ENCODE data around the gene MEX3C. TPM values are rescaled to one million over a fixed set of nuclear protein-coding genes. Genes with fewer than 3 reads are reported as not detected.

The MEX3C gene
- total and polyA plus RNA-seq, 2 experiments from 2014 or later = 14.4 to 41.3 TPM

DNA sequence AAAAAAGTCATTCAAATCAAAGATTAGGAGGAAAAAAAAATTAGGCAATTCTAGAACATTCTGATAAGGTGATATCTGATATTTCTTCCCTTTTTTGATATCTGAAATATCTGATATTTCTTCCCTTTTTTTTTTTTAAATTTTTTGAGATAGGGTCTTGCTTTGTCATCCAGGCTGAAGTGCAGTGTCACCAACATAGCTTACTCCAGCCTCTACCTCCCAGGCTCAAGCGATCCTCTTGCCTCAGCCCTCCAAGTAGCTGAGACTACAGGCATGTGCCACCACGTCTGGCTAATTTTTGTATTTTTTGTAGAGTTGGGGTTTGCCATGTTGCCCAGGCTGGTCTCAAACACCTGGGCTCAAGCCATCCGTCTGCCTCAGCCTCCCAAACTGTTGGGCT lies 33.9 kb downstream of the MEX3C start:
- TF ChIP-seq, protein P1, sequence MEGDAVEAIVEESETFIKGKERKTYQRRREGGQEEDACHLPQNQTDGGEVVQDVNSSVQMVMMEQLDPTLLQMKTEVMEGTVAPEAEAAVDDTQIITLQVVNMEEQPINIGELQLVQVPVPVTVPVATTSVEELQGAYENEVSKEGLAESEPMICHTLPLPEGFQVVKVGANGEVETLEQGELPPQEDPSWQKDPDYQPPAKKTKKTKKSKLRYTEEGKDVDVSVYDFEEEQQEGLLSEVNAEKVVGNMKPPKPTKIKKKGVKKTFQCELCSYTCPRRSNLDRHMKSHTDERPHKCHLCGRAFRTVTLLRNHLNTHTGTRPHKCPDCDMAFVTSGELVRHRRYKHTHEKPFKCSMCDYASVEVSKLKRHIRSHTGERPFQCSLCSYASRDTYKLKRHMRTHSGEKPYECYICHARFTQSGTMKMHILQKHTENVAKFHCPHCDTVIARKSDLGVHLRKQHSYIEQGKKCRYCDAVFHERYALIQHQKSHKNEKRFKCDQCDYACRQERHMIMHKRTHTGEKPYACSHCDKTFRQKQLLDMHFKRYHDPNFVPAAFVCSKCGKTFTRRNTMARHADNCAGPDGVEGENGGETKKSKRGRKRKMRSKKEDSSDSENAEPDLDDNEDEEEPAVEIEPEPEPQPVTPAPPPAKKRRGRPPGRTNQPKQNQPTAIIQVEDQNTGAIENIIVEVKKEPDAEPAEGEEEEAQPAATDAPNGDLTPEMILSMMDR (IDR thresholded peaks at IDR 0.05; ENCODE audit: low read depth, low read length) = no peak
- Histone ChIP-seq H3K27ac (no peak overlapping the region), H3K27me3 (no peaks in the 10 kb centered on the region), H3K36me3 (no peaks in the 10 kb centered on the region), H3K9me3 (ENCODE audit: low read depth) (no peaks in the 10 kb centered on the region), H3K4me3 (no peak overlapping the region), H3K4me1 (ENCODE audit: low read depth) (no peaks in the 10 kb centered on the region)
- no peak for DNase-seq (ENCODE audit: low read depth in 1 of 2, low spot score in 1 of 2)

DNA sequence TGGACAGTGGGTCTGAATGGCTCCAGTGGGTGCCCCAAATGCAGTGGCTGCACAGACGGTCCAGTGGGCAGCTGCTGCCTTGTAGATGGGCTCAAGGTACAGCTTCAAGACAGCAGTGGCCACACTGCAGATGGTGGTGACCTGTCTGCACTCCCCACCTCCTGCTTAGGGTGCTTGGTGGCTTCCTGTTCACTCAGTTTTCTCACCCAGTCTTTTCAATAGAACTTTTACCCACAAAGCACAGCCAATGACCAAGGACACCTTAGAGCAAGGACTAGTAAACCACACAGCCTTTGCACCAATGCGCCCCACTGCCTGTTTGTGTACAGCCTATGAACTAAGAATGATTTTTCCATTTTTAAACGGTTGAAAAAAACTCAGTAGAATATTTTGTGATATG lies 34.9 kb downstream of the MEX3C start:
- no peak for DNase-seq (ENCODE audit: low read depth in 1 of 2, low spot score in 1 of 2)
- Histone ChIP-seq H3K4me1 (ENCODE audit: low read depth) (no peaks in the 10 kb centered on the region), H3K4me3 (no peak overlapping the region), H3K27me3 (no peaks in the 10 kb centered on the region), H3K36me3 (no peaks in the 10 kb centered on the region), H3K9me3 (ENCODE audit: low read depth) (no peaks in the 10 kb centered on the region), H3K27ac (no peak overlapping the region)
- TF ChIP-seq, protein P1 (IDR thresholded peaks at IDR 0.05; ENCODE audit: low read depth, low read length) = no peak

DNA sequence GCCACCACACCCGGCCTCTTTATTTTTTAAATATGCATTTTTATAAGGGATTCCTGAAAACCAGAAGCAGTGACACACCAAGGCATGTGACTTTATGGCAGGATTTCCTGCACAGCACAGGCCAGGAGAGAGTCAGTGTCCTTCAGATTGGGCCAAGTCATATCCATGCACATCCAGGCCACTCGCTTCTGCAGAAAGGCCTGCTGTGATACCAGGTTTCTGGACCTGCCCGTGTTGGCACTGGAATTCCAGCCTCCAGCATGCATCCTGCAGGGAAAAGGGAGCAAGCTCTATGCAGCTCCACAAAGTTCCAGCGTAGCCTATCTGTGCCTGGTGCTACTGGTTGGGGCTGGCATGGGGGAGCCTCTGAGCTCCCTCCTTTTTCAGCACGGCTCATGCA lies 36.8 kb downstream of the MEX3C start:
- Histone ChIP-seq H3K4me1 (ENCODE audit: low read depth) (no peaks in the 10 kb centered on the region), H3K4me3 (no peak overlapping the region), H3K36me3 (no peaks in the 10 kb centered on the region), H3K27me3 (no peaks in the 10 kb centered on the region), H3K9me3 (ENCODE audit: low read depth) (no peaks in the 10 kb centered on the region), H3K27ac (no peak overlapping the region)
- TF ChIP-seq, protein P1 (IDR thresholded peaks at IDR 0.05; ENCODE audit: low read depth, low read length) = no peak
- DNase-seq (ENCODE audit: low read depth in 1 of 2, low spot score in 1 of 2) = no peak

DNA sequence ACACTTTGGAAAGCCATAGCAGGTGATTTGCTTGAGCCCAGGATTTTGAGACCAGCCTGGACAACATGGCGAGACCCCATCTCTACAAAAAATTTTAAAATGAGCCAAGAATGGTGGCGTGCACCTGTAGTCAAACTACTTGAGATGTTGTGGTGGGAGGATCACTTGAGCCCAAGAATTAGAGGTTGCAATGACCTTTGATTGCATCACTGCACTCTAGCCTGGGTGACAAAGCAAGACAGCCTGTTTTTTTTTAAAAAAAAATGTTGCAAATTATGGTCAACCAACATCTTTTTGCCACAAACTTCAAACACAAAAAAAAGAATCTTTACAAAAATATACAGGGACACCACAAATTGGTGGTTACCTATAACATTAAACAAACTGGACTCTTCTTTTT lies 40.3 kb downstream of the MEX3C start:
- no peak overlapping the region for H3K27ac ChIP-seq
- H3K4me3 ChIP-seq = no peak overlapping the region
- no peak for DNase-seq (ENCODE audit: low read depth in 1 of 2, low spot score in 1 of 2)
- no peaks in the 10 kb centered on the region for H3K9me3 ChIP-seq (ENCODE audit: low read depth)
- H3K4me1 ChIP-seq (ENCODE audit: low read depth) = no peaks in the 10 kb centered on the region
- H3K27me3 ChIP-seq = no peaks in the 10 kb centered on the region
- TF ChIP-seq, protein P1 (IDR thresholded peaks at IDR 0.05; ENCODE audit: low read depth, low read length) = no peak
- no peaks in the 10 kb centered on the region for H3K36me3 ChIP-seq

DNA sequence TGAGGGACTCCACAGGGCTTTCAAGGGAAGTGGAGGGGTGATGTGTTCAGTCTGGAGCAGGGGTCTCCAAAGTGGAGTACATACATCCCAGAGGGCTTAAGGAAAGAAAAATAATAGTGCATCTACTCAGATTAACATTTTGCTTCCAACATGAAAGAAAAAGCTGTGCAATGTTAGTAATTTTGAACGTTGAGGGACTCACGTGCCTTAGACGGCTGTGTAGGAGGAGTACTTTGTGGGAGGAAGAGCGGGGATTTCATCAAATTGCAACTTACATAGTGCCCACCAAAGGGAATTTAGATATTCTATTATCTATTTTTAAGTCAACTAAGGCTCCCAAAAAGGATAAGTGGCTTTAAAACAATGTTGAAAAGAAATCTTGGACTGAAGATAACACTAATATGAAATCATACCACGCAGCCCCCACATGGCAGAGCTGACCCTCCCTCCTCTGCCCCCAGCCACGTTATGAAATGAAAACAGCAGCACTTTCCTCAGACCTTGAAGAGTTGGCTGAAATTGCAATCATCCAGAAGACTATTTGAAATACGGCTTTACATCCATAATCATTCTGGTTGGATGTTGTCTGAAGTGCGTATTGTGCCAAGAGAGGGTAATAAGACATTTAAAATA lies 42.9 kb downstream of the MEX3C start:
- TF ChIP-seq, protein P1 (IDR thresholded peaks at IDR 0.05; ENCODE audit: low read depth, low read length) = no peak
- Histone ChIP-seq H3K4me1 (ENCODE audit: low read depth) (no peaks in the 10 kb centered on the region), H3K36me3 (no peaks in the 10 kb centered on the region), H3K27ac (no peak overlapping the region), H3K4me3 (no peak overlapping the region), H3K9me3 (ENCODE audit: low read depth) (no peaks in the 10 kb centered on the region), H3K27me3 (no peaks in the 10 kb centered on the region)
- peak in 1 of 2 donors; percentile 25 for DNase-seq (ENCODE audit: low read depth in 1 of 2, low spot score in 1 of 2)

All from cardiac muscle cell (in vitro differentiated cells and primary cell).